Fibroblast of lung (primary cell): ENCODE measurements around the gene NPR1. TPM values are rescaled to one million over a fixed set of nuclear protein-coding genes. Genes with fewer than 3 reads are reported as not detected.

Experiments used
- DNase-seq, 2 donors: peaks; one replicate each; pipeline versions ENCODE4 v3.0.0 to v3.0.0-alpha.2; 2010; ENCODE audit warnings: low read depth in 2 of 2
- H2AFZ ChIP-seq: 2 replicates; pipeline ENCODE4 v1.5.1; 2012; ENCODE audit warnings: low read length, control low read depth, inconsistent platforms
- H3K27ac ChIP-seq: 2 replicates; pipeline ENCODE4 v1.5.1; 2011; ENCODE audit warnings: low read length, control low read depth; ENCODE audit not compliant: insufficient read depth
- H3K27me3 ChIP-seq: 2 replicates; pipeline ENCODE4 v1.5.1; 2011; ENCODE audit warnings: mild to moderate bottlenecking, low read length; ENCODE audit not compliant: control insufficient read depth, insufficient read depth
- H3K36me3 ChIP-seq: 2 replicates; pipeline ENCODE4 v1.5.1; 2011; ENCODE audit warnings: low read length; ENCODE audit not compliant: control insufficient read depth, insufficient read depth
- H3K4me1 ChIP-seq: 2 replicates; pipeline ENCODE4 v1.5.1; 2011; ENCODE audit warnings: low read length; ENCODE audit not compliant: control insufficient read depth, insufficient read depth; ENCODE audit errors: extremely low read depth
- H3K4me2 ChIP-seq: 2 replicates; pipeline ENCODE4 v1.5.1; 2011; ENCODE audit warnings: low read length, control low read depth; ENCODE audit not compliant: insufficient read depth; ENCODE audit errors: extremely low read depth
- H3K4me3 ChIP-seq, 4 experiments: fragments of 200-600 bp in 1 of 4; sonication (generic) in 1 of 4; replicated peaks in 1 of 4; 2 replicates each; pipeline ENCODE4 v1.5.1; 2011 to 2016; ENCODE audit warnings: low read length in 4 of 4, low read depth in 3 of 4, mild to moderate bottlenecking in 3 of 4, control low read depth in 2 of 4, inconsistent platforms in 1 of 4, mixed read lengths in 1 of 4; ENCODE audit not compliant: insufficient read depth in 1 of 4; ENCODE audit errors: control extremely low read depth in 1 of 4
- H3K79me2 ChIP-seq: 2 replicates; pipeline ENCODE4 v1.5.1; 2012; ENCODE audit warnings: mild to moderate bottlenecking, low read length, inconsistent platforms; ENCODE audit not compliant: control insufficient read depth, insufficient read depth
- H3K9ac ChIP-seq: 2 replicates; pipeline ENCODE4 v1.5.1; 2011; ENCODE audit warnings: mild to moderate bottlenecking, low read length, control low read depth; ENCODE audit not compliant: insufficient read depth
- H3K9me3 ChIP-seq: 2 replicates; pipeline ENCODE4 v1.5.1; 2012; ENCODE audit warnings: low read depth, low read length; ENCODE audit not compliant: control insufficient read depth, insufficient read depth
- H4K20me1 ChIP-seq: 2 replicates; pipeline ENCODE4 v1.5.1; 2011; ENCODE audit warnings: low read length; ENCODE audit not compliant: control insufficient read depth, insufficient read depth; ENCODE audit errors: extremely low read depth
- EZH2 ChIP-seq: IDR thresholded peaks from 2 replicates; pipeline ENCODE4 v1.5.1; 2012; ENCODE audit warnings: low read length, control low read depth, mild to moderate bottlenecking; ENCODE audit errors: missing control alignments
- polyA plus RNA-seq, 2 donors: library from polyadenylated mRNA; depleted of rRNA in 1 of 2; stranded (reverse) in 1 of 2; unstranded in 1 of 2; fragments of >200 nt; gene quantifications; 2 replicates each; pipeline ENCODE4 v1.2.1, GENCODE V29; 2011 to 2012; ENCODE audit warnings: missing spikeins in 1 of 2
- total RNA-seq: library from RNA; depleted of rRNA; stranded (reverse); fragments of >200 nt; gene quantifications from 2 replicates; pipeline ENCODE4 v1.2.1, GENCODE V29; 2014
- TF ChIP-seq, protein P1 (sequence below), 2 donors: IDR thresholded peaks in 1 of 2; conservative IDR thresholded peaks in 1 of 2; 1 replicate in 1 of 2; 2 replicates in 1 of 2; pipeline ENCODE4 v1.5.1; 2011 to 2012; ENCODE audit warnings: low read length in 2 of 2, control low read depth in 1 of 2, inconsistent platforms in 1 of 2, low read depth in 1 of 2, mild to moderate bottlenecking in 1 of 2

The NPR1 gene
- total and polyA plus RNA-seq, 2 donors (not counting 1 experiment from before 2014, with no cell fraction given) = 0.14 to 0.66 TPM

DNA sequence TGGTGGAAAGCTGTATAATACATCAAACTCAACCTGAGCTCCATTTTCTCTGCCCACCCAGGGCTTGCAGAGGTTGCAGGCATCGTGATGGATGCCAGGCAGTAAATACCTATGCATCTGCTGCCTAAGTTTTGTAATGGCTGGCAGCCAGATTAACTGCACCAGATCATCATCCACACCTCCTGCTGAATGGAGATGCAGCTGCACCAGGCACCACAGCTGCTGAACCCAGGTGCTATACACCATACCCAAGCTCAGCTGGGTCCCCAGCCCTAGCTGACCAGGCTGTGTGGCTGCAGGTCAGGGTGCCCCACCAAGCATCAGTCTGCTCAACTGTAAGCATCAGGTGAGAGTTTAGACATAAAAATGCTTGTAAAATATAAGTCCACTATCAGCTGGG lies 26.7 kb upstream of the NPR1 start:
- Histone ChIP-seq H3K27me3 (no peaks in the 10 kb centered on the region), H3K27ac (no peak overlapping the region), H3K9me3 (no peaks in the 10 kb centered on the region), H3K4me2 (no peak overlapping the region), H3K9ac (no peak overlapping the region), H3K36me3 (no peaks in the 10 kb centered on the region), H4K20me1 (no peaks in the 10 kb centered on the region), H2AFZ (no peak overlapping the region), H3K4me3 (no peak overlapping the region), H3K4me1 (peaks cover 3% of the 10 kb centered on the region), H3K79me2 (no peaks in the 10 kb centered on the region)
- TF ChIP-seq, protein P1, sequence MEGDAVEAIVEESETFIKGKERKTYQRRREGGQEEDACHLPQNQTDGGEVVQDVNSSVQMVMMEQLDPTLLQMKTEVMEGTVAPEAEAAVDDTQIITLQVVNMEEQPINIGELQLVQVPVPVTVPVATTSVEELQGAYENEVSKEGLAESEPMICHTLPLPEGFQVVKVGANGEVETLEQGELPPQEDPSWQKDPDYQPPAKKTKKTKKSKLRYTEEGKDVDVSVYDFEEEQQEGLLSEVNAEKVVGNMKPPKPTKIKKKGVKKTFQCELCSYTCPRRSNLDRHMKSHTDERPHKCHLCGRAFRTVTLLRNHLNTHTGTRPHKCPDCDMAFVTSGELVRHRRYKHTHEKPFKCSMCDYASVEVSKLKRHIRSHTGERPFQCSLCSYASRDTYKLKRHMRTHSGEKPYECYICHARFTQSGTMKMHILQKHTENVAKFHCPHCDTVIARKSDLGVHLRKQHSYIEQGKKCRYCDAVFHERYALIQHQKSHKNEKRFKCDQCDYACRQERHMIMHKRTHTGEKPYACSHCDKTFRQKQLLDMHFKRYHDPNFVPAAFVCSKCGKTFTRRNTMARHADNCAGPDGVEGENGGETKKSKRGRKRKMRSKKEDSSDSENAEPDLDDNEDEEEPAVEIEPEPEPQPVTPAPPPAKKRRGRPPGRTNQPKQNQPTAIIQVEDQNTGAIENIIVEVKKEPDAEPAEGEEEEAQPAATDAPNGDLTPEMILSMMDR (conservative IDR thresholded peaks at IDR 0.05 in 1 of 2, IDR thresholded peaks at IDR 0.05 in 1 of 2; ENCODE audit: low read depth in 1 of 2, low read length in 2 of 2) = no peak
- no peak for TF ChIP-seq EZH2
- DNase-seq = no peak

GRCh38 chr1:153652805-153653500 lies 25.5 kb upstream of the NPR1 start:
- Histone ChIP-seq H3K4me2 (peak overlapping the region; percentile 25), H2AFZ (peak overlapping the region; percentile 47), H3K36me3 (no peaks in the 10 kb centered on the region), H3K9ac (no peak overlapping the region), H3K27me3 (no peaks in the 10 kb centered on the region), H3K4me3 (no peak overlapping the region), H3K27ac (no peak overlapping the region), H3K79me2 (no peaks in the 10 kb centered on the region), H3K9me3 (no peaks in the 10 kb centered on the region), H4K20me1 (no peaks in the 10 kb centered on the region), H3K4me1 (peaks cover 3% of the 10 kb centered on the region)
- DNase-seq = peak; percentile 21 to 68
- TF ChIP-seq EZH2 = no peak
- TF ChIP-seq, protein P1 (conservative IDR thresholded peaks at IDR 0.05 in 1 of 2, IDR thresholded peaks at IDR 0.05 in 1 of 2; ENCODE audit: low read depth in 1 of 2, low read length in 2 of 2) = no peak

GRCh38 chr1:153655333-153655732 lies 23.2 kb upstream of the NPR1 start:
- Histone ChIP-seq H3K4me3 (no peak overlapping the region), H3K4me2 (no peak overlapping the region), H3K9ac (no peak overlapping the region), H3K27me3 (no peaks in the 10 kb centered on the region), H2AFZ (no peak overlapping the region), H3K36me3 (no peaks in the 10 kb centered on the region), H3K27ac (no peak overlapping the region), H3K79me2 (peaks cover 12% of the 10 kb centered on the region), H3K4me1 (peaks cover 3% of the 10 kb centered on the region), H4K20me1 (no peaks in the 10 kb centered on the region), H3K9me3 (no peaks in the 10 kb centered on the region)
- TF ChIP-seq, protein P1 (conservative IDR thresholded peaks at IDR 0.05 in 1 of 2, IDR thresholded peaks at IDR 0.05 in 1 of 2; ENCODE audit: low read depth in 1 of 2, low read length in 2 of 2) = no peak
- no peak for TF ChIP-seq EZH2
- DNase-seq = no peak
